Activated T-helper 1 cell treated with anti-CD3 and anti-CD28 coated beads, Interleukin-2, amount 50 U/mL, for 16 hours (primary cell): ENCODE data around the gene HOXB1.
A peak's percentile ranks its signal among the peaks of the same experiment; 100 is the strongest.
"Not testable (repeated sequence)": the region's sequence is repeated elsewhere in the genome, so short reads cannot be mapped to it uniquely, and the experiment has no call there.

Experiments
- DNase-seq, 2 donors: peaks; one replicate each; pipeline ENCODE4 v3.0.0-alpha.2; 2020; ENCODE audit warnings: low read depth in 1 of 2, low spot score in 1 of 2

Gene HOXB1

DNA sequence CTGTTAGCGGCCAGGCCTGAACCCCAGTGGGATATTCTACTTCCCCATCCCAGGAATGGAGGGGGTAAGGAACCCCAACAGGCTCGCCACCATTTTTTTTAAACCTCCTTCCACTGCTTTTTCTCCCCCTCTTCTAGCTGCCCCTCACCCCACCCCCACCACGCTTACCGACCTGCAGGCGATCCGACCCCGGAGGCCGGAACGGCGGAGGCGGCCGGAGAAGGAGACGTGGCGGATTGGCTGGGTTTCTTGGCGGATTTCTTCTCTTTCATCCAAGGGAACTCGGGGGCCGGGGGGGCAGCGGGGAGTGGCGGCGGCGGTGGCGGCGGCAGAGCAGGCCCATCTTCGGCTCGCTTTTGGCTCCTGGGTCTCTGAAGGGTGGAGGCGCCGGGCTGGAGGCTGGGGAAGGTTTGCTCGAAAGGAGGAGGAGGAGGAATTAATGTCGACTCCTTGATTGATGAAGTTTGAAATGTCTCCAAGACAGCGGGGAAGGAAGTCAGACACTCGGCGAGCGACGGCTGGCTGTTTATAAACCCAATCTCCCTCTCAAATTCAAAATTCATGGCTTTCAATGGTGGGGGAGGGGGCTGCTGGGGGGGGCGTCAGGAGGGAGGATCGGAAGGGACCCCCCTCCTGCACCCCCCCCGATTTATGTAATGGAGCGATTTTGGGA, 13.7 kb upstream of the HOXB1 start:
- no peak for DNase-seq

DNA sequence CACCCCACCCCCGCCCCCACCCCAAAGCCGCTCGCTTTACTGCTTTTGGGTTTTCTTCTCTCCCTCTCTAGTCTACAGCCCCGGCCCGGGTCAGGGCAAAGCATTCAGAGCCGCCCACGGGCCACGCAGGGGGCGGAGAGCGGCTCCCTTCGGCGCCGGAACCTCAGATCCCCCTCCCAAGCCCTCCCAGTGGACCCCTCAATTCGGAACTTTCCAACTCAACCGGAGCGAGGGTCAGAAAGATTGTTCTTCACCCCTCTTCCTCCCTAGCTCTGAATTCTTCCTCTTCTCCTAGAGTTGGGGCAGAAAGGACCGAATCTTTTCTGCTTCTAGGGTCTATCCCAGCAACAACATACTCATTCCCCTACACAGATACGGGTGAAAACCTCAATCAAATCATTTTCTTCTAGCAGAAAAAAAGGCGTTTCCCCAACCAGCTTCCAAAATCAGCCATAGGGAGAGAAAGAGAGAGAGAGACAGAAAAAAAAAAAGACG, 13.1 kb upstream of the HOXB1 start:
- DNase-seq, result peak in 1 of 2 donors; percentile 21

DNA sequence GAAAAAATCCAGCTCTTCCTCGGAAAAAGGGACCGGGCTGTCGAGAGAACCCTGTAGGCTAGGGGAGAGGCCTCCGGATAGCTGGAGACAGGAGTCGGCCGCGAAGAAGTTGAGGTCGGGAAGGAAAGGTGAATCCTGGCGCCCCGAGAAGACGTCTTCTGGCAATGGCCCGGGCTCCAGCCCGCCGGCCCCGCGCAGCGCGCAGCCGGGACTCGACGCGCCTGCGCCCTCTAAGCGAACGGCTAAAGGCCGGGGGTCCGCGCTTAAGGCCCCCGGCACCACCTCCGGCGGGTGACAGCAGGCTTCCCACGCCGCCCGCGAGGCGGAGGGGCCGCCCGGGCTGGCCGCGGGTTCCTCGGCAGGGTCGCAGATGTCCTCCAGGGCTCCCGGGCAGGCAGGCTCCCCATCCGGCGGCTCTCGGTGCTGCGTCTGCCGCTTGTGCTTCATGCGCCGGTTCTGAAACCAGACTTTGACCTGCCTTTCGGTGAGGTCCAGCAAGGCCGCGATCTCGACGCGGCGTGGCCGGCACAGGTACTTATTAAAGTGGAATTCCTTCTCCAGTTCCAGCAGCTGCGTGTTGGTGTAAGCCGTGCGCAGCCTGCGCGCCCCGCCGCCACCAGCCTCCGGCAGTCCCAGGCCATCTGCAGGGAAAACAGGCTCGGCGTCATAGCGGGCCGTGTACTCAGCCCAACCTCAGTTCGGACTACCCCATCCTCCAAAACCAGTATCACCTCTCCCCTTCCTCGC, 12.5 kb upstream of the HOXB1 start:
- peak; percentile 21 to 32 for DNase-seq

DNA sequence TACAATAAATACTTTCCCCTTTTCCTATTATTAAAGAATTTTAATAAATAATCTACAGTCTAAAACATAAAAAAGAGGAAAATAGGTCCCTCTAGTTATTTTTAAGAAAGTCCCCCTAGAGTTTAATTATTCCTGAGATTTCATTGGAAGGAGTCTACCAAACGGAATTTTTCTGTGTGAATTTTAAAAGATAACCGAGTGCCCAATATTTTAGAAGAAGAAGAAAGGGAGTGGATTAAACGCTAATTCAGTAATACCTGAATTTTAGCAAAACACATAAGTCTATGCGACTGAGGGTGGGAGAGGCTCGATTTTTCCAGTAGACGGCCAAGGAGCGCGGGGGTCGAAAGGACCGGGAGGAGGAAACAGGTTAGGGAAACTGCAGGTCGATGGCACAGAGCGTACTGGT, 11.9 kb upstream of the HOXB1 start:
- no peak for DNase-seq

DNA sequence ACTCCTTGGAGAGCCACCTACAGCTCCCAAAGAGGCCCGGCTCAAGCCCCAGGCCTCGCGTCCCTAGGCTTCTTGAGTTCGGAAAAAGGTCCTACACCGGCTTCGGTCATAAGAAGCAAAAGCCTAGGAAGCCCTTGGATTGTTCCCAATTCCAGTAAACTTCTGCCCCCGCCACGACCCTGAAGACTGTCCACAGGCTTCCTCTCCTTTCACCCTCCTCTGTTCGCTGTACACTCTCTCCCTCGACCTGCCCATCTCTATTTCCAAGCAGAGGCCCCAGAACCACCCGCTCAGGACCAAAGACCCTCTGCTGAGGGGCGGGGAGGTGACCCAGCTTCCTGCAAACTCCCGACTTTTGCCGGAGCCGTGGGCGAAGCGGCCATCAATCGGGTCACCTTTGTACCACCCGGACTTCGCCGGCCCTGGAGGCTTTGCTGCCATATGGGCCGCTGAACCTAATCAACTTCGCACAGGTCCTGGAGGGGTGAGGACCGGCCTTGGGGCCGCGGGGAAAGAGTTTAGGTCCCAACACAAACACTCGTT, 11.4 kb upstream of the HOXB1 start:
- DNase-seq, result no peak

DNA sequence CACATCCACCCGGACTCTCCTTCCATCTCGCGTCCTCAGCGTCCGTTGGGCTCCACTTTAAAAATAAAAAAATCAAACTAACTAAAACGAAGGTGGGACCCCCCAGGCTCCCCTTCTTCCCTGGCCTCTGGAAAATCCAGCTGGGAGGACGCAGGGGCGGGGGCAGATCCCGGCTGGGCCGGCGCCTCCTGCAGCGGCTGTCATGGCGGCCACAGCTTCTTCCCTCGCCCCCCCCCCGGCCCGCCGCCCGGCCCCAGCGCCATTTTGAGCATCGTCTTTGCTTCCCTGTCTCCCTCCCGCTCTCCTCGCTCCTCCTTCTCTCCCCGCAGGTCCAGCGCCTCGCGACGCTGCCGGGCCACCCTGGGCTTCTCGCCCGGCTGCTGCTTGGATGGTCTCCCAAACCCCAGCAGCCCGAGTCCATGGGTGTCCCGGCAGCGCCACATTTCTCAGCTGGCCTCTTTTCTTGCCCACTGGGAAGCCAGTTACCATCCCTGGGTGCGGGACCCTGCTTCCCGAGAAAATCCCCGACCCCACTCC, 10.8 kb upstream of the HOXB1 start:
- DNase-seq, result no peak

DNA sequence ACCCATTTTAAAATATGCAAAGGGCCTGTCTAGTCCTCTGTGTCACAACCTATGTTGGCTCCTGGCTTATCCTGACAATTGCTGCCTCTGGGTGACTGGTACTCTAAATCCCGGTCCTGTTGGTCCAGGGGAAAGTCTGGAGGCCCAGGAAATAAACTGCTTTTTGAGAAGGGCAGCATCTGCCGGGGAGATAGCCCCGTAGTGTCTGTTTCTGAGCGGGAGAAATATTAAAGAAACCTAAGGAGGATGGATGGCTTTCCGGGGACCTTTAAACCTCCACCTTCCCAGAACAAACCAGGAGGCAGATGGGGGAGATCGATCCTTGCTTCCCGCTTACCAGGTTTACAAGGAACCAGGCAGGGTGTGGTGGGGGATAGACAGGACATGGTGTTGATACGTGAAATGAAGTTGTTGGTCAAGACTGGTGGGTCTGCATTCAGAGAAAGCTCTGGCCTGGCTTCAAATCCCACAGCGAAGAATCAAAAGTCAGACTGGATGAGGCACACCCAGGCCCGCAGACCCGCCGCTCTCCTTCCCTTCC, 10.3 kb upstream of the HOXB1 start:
- DNase-seq, result no peak

DNA sequence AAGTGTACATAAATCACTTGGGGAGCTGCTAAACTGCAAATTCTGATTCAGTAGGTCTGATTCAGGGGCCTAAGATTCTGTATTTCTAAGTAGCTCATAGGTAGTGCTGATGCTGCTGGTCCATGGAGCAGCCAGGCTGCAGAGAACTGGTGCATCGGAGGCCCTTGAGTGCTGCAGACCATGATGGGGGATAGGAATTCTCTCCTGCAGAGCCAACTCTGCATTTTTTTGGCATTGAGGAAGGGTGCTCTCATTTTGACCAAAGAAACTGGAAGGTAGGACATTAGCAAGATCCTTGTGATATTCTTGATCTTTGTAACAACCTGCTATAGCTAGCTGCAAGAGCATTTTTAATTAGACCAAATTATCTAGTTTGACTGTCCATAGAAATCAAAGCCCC, 9.4 kb upstream of the HOXB1 start:
- no peak for DNase-seq

DNA sequence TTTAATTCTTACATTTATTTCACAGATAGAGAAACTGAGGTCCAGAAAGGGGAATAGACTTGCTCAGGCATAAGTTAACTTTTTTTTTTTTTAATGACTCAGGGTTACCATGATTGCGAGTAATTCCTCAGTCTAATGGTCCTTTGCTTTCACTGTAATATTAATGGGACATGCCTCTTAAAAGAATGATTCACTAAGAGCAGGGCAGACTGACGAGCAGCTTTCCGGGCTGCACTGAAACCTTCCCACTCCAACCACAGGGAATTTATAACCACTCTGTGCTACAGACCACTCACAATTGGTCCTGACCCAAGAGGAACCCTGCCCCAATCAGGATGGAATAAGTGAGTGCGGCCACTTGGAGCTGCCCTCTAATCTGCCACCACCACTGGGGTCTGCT, 8.4 kb upstream of the HOXB1 start:
- DNase-seq, result no peak

DNA sequence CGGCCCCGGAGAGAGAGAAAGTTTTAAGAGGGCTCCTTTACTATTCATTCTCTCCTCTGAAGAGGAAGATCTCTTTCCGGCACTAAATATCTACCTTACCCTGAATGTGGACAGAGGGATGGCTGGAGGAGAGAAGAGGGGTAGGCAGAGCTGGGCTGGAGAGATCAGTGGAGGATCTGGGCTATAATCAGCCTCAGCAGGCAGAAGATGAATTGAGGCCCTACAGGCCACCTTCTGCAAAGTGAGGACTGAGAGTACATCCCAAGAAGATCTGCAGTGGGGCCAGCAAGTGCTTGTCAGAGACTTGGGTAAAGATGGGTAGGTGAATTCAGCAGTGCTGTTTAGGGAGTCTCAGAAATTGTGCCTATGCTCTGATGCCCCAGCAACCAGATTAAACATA, 6.5 kb upstream of the HOXB1 start:
- no peak for DNase-seq

DNA sequence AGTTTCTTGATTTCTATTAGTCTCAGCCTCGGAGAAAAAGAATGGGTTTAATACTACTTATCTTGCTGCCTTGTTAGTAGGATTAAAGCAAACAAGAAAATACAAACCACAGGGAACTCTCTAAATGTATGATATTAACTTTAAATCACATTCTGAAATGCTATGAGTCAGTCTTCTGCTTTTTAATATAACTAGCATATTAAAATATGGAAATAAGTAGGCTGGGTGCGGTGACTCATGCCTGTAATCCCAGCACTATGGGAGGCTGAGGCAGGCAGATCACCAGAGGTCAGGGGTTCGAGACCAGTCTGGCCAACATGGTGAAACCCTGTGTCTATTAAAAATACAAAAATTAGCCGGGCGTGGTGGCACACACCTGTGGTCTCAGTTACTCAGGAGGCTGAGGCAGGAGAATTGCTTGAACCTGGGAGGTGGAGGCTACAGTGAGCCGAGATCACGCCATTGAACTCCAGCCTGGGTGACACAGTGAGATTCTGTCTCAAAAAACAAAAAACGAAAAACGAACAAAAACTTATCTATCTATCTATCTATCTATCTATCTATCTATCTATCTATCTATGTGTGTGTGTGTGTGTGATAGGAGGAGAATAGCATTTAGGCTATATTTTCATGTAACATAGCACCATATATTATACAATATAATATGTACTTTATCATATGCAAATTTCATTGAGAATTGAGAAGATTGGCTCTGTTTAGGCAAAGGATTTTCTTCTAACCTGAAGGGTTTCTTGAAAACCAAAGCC, 5.2 kb upstream of the HOXB1 start:
- not testable (repeated sequence) for DNase-seq

DNA sequence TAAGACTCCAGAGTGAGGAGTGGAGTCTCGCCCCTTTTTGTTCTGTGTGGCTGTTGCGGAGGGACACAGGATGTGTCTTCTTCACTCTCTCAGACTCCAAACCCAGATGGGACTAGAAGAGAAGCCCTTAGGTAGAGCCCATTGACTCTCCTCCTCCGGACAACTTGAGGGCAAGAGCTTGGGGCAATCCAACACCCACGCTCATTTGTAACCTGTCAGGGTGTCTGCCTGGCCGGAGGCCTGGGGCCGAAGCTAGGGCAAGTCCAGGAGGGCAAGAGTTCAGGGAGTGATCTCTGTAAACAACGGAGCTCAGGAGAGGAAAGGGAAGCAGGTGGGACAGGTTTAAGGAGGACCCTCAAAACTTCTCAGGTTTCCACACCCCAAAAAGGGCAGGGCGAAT, 1.4 kb upstream of the HOXB1 start:
- no peak for DNase-seq

DNA sequence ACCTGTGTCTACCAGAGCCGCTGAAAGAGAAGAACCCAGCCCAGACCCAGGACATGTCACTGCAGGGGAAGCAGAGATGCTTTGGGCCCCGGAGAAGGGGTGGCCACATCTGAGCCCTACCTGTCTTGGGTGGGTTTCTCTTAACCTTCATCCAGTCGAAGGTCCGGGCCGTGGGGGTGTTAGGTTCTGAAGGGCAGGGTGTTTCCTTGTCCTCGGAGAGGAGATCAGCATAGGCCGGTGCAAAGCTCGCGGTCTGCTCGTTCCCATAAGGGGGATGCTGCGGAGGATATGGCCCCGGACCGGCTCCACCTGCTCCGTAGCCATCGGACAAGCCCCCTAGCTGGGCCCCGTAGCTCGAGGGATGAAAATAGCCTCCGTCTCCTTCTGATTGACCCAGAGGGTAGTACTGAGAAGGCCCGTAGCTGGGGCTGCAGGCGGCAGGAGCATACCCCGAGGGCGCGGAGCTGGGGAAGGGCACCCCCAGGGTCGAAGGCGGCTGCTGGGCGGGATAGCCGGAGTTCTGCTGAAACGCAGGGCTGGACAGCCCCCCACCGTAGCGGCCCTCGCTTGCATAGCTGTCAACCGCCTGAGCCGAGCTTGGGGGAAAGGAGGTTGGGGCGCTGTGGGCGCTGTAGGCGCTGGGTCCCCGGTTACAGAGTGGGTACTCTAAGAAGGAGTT, 464 bp downstream of the HOXB1 start:
- no peak for DNase-seq

DNA sequence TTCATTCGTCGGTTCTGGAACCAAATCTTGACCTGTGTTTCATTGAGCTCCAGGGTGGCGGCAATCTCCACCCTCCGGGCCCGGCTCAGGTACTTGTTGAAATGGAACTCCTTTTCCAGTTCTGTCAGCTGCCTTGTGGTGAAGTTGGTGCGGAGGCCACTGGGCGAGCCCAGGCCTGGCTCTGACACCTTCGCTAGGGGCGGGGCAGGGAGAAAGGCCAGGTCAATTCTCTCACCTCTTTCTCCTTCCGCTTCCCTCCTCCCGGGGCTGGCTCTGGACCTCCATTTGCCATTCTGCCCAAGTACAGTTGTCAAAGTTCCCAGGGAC, 1.2 kb downstream of the HOXB1 start:
- no peak for DNase-seq

DNA sequence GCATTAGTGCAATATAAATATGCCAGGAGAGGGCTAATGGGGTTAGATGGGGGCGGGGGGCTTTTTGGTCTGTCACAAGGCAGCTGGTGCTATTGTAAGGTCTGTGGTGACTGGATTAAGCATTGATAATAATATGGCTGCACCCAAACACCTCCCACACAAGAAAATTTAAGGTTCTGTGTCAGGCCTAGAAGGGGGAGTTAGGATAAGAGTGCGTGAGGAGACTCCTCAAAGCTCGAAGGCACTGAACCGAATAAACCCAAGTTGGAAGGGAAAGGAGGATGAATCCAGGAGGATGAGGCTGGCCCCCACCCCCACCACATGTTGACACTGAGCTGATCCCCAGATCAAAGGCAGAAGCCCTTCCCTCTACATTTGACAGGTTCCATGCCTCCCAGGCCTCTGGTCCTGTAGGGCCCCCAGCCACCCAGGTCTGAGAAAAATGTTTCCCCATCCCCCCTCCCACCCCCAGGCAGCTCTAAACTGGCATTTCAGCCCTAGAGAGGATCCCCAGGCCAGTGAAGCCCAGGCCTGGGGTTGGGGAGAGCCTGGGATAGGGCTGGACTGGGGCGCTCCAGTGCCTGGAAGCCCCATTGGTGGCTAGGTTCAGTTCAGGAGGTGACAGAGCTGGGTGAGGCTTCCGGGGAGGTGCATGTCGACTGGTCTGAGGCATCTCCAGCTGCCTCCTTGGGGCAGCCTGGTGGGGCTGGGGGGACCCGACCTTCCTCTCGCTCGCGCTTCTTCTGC, 1.7 kb downstream of the HOXB1 start:
- DNase-seq, result no peak

DNA sequence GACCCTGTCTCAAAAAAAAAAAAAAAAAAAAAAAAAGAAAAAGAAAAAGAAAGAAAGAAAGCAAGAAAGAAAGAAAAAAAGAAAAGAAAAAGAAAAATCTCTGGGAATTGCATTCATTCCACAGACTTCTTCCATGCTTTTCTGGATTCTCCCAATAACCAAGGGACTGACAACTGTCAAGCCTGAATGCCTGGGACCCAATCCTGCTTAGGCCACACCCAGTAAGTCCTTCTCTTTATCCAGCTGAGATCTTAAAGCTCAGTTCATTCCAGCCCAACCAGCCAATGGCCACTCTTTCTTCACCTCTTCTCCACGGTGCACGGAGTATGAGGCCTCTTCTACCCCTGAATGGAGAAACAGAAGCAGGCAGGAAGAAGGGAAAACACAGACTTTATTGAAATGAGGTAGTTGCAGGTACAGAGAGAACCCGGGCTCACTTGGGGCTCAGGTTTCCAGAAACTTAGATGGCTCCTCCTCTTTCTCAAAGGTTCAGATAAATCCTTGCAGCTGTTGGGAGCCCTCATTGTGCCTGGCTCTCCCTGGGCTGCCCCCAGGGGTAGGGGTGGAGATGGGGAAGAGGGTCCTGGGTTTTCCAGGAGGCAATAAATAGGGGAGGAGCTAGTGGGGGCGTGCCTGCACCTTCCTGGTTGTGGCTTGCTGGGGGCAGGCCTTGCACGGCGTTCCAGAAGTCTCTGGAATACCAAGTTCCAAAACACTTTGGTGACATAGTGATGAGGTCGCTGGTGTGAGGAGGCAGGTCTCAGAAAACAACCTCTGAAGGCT, 2.5 kb downstream of the HOXB1 start:
- no peak for DNase-seq

DNA sequence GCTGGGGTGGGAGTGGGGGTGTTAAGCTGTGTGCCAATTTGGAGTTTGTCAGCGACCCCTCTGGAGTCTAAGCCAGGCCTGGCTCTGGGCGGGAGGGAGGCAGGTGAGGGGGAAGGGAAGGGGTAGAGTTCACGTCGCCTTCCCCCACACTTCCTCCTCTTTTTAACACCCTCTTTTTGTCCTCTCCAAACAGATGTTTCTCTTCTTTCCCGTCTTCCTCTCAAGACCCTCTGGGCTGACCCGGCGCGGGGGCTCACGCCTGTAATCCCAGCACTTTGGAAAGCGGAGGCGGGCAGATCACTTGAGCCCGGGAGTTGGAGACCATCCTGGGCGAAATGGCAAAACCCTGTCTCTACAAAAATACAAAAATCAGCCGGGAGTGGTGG, 3.3 kb downstream of the HOXB1 start:
- no peak for DNase-seq

DNA sequence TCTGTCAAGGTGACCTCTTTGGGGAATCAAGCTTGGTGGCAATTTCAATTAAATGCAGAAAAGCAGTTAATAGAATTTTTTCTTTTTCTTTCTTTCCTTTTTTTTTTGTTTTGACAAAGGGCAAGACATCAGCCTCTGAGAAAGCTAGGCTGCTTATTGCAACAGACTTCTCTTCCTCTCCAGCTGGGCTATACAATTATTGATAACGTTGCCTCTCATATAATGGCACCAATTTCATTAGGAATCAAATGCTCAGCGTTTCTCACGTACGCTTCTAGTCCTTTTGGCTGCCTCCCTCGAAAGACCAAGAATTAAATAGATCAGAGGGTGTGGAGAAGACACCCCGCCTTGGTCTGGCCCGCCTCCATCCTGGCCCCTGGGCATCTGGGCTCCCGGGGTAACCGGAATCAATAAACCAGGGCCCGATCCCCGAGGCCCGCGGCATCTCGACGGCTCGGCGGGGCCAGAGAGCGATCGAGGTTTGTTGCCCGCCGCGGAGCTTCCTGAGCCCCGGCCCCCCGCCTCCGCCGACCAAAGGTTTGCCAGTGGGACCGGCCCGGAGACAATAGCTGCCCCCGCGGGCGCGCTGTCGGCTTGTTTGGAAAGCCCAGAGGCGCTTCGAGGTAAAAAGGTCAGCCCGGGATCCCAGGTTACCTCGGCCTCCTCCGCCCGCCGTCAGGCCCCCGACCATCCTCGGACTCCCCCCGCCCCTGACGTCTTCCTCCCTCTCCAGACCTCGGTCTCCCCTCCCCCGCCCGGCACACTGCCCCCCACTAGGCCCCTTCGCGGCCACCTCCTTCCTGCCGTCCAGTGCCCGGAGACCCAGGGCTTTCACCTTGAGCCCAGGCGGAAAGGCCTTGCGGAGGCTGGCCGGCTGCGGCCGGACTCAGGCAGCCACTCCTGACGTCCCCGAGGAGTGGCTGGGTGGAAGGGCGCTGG, 3.9 kb downstream of the HOXB1 start:
- DNase-seq, result no peak
